Limb (tissue), 2 donors: ENCODE data around the gene NR0B1.

Experiments used
- DNase-seq, 2 donors: peaks; one replicate each; pipeline ENCODE4 v3.0.0-alpha.2; 2016; ENCODE audit errors: extremely low spot score in 2 of 2

NR0B1 gene, protein sequence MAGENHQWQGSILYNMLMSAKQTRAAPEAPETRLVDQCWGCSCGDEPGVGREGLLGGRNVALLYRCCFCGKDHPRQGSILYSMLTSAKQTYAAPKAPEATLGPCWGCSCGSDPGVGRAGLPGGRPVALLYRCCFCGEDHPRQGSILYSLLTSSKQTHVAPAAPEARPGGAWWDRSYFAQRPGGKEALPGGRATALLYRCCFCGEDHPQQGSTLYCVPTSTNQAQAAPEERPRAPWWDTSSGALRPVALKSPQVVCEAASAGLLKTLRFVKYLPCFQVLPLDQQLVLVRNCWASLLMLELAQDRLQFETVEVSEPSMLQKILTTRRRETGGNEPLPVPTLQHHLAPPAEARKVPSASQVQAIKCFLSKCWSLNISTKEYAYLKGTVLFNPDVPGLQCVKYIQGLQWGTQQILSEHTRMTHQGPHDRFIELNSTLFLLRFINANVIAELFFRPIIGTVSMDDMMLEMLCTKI

DNA sequence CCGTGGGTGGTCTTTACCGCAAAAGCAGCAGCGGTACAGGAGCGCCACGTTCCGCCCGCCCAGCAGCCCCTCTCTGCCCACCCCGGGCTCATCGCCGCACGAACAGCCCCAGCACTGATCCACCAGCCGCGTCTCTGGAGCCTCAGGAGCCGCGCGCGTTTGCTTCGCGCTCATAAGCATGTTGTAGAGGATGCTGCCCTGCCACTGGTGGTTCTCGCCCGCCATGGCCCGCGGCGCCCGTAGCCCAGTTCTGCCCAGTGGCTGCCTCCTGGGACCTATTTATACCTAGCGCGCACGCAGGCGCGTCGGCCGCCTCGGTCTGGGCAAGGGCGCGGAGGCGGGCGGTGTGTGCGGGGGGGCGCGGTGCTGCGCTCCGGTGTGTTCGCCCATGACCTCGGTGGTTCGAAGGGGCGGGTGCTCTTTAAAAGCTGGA is at the start of gene NR0B1:
Gene NR0B1 (minus strand): TSS at position 252 of the 433 bp plus-strand sequence. CDS start 27 bp downstream, at position 225.
- peak in 1 of 2 donors; percentile 36 for DNase-seq

DNA sequence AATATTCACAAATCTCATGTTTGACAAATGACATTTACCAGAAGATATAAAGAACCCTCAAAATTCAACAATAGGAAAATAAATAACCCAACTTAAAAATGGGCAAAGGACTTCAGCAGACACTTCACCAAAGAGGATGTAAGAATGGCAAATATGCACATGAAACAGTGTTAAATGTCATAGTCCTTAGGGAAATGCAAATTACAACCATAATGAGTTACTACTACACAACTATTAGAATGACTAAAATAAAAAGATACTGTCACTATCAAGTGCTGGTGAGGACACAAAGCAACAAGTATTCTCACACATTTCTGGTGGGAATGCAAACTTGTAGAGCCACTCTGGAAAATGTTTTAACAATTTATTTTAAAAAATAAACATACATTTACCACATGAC is 40.8 kb upstream of the NR0B1 start:
- no peak for DNase-seq

DNA sequence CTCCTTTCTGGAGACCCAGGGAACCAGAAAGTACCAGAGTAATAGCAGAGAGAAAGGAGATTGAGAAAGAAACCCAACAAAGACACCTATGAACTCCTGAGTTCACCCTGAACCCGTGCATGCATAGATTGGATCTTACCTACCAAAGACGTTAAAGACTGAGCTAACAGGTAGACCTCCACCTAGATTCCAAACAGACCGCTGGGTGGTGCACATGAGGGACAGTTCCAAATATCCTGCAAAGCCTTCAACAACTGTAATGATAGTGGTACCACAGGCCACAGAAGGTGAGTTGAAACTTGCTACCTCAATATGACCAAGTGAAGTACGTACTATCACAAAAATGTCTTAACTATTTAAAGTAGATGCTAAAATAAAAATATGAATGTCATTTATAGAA is 34.0 kb upstream of the NR0B1 start:
- DNase-seq: no peak

DNA sequence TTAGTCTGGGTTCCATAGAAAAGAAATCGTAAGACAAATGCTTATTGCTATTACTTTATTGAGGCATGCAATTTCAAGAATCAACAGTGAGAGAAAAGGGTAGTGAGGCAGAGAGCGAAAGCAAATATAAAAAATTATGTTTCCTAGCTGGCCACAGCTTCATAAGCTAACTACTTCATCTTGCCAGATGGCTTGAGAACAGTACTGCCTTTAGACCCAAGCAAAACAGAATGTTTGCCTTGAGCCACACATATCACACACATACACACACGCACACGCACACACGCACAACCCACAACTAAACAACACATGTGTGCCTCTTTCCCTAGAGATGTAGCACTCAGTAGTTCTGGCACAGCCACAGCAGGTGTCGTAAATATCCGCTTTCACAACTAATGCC is 31.6 kb upstream of the NR0B1 start:
- no peak for DNase-seq

DNA sequence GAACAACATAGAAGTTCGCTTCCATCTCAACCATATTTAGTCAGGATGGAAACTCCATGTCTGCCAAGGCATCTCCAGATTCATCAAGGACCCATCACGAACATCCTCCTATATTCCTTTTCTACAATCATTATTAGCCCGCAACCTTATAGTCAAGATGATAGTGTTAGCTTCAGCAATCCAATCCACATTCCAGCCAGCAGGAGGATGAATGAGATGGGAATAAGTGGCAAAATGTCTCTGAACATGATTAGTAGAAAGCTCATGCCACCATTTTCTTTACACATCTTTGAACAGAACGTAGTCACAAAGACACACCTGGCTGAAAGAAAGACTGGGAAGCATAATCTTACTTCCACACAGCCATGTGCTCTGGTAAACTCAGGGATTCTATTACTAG is 18.6 kb upstream of the NR0B1 start:
- DNase-seq: no peak

DNA sequence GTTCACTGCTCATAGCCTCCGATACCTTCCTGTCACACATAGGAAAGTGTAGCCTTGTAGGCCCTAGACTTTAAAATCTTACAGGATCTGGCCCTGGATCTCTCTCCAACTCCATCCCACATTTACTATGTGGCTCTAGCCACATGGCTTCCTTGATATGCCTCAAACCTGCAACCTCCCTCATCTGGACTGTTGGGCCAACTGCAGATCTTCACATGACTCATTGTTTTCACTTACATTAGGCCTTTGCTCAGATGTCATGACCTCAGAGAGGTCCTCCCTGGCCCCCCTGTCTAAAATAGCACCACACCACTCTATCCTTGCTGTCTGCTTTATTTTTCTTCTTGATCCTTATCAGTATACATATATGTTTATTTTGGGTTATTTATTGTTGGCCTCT is 8.1 kb upstream of the NR0B1 start:
- DNase-seq: no peak

DNA sequence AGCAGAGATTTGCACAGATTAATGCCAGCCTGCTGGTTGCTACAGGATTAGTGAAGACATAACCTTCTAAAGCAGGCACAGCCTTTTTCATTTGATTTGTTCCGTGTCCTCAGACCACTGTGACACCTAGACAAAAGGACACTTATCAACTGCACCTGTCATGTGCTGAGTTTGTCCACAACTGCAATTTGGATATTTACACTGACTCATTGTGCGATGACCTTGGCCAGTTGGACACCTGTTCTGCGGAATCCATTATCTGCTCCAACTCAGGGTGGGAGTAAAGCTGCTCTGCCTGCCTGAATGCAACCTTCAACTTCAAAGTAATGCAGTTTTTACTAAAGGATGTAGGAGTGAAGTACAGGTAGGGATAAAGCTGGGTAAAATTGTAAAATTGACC is 4.1 kb upstream of the NR0B1 start:
- no peak for DNase-seq

DNA sequence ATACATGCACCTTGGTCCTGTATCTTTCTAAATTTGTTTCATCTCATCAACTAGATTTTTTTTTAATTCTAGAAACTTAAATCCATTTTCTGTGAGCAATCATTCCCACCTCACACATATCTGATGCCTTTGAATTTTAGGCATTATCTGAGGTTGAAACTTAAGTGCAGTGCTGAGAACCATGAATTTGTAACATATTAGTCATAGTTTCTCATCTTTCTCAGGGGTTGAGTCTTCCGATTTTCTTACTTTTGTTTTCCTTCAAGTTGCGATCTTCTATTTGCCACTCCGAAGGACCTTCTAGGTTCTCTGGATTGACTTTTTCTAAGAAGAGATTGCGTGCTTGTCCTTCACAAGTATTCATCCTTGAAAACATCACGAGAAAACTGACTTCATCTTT is 3.7 kb upstream of the NR0B1 start:
- no peak for DNase-seq

DNA sequence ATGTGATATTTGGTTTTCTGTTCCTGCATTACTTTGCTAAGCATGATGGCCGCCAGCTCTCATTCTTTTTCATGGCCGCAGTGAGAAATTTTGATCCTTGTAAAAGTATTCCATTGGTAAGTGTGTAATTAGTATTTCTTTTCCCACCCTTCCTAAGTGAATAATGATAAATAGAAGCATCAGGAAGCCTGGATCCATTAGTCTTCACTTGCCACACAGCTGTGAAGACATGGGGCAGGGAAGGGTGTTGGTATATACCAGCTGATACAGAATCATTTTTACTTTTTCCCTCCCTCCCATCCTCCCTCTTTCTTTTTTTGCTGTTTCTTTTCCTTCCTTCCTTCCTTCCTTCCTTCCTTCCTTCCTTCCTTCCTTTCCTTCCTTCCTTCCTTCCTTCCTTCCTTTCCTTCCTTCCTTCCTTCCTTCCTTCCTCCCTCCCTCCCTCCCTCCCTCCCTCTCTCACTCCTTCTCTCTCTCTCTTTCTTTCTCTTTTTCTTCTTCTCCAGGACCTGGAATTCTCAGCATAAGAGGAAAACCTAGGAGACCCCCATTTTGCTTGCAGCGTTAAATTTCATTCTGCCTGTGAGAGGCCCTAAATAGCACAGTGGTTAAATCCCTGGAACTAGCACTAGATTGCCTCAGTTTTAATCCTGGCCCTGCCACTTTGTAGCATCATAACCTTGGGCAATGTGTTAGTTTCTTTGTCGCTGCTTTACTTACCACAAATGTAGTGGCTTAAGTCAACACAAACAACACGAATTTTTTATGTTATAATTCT is 1.4 kb upstream of the NR0B1 start:
- no peak for DNase-seq

DNA sequence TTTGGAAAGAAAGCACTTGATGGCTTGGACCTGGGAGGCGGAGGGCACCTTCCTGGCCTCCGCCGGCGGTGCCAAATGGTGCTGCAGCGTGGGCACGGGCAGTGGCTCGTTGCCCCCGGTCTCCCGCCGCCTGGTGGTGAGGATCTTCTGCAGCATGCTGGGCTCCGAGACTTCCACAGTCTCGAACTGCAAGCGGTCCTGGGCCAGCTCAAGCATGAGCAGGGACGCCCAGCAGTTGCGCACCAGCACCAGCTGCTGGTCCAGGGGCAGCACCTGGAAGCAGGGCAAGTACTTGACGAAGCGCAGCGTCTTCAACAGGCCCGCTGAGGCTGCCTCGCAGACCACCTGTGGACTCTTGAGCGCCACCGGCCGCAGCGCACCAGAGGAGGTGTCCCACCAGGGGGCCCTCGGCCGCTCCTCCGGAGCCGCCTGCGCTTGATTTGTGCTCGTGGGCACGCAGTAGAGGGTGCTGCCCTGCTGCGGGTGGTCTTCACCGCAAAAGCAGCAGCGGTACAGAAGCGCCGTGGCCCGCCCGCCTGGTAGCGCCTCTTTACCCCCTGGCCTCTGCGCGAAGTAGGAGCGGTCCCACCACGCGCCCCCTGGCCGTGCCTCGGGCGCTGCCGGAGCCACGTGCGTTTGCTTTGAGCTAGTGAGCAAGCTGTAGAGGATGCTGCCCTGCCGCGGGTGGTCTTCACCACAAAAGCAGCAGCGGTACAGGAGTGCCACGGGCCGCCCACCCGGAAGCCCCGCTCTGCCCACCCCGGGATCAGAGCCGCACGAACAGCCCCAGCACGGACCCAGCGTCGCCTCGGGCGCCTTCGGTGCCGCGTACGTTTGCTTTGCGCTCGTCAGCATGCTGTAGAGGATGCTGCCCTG is 689 bp downstream of the NR0B1 start:
- DNase-seq: peak in 1 of 2 donors; percentile 44

DNA sequence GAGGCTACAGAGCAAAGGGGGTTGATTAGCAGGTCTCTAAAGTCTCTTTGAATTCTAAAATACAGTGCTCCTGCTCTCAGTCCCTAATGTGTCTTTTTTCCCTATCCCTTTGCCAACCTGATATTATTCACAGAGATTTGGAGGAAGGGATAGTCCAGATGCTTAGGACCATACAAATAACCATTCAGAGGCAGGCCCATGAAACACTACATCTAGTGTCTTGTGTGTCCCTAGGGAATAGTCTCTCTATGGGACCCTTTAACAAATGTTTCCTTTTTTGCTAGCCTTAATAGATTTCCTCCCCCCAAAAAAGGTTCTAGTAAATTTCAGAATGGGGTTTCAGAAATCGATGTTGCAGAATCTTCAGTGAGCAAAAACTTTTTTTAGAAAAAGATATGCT is 1.7 kb downstream of the NR0B1 start:
- DNase-seq: no peak

DNA sequence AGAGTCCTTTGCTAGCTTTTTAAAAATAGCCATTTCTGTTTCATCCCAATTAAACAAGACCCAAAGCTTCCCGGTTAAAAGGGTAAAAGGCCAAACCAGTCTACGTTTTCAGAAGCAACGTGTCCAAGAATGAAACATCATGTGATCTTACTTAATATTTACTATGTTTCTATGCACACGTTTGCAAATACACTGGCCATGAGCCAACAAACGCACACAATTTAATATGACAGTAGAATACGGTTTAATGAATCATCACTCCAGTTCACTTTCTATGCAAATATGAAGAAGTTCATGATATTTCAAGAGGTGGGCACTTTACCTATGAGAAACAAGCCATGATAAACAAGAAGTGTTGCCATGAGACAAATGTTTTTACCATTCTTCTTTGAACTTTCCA is 4.3 kb downstream of the NR0B1 start:
- no peak for DNase-seq

DNA sequence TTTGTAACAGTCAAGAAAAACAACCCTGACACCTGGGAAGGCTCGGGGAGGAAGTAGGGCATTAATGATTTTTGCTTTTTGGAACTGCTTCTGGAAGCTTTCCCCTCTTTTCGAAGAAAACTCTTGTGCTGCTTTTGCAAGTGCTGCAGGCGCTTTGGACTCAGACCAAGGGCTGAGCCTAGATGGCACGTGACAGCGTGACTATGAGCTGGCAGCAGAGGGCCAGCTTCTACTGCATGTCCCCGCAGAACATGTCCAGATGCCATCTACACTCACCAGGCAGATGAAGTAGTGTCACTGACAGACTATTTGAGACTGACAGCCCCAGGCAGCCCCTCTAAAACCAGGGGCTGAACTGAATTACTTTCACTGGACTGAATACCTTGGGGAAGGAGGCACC is 6.2 kb downstream of the NR0B1 start:
- DNase-seq: no peak

DNA sequence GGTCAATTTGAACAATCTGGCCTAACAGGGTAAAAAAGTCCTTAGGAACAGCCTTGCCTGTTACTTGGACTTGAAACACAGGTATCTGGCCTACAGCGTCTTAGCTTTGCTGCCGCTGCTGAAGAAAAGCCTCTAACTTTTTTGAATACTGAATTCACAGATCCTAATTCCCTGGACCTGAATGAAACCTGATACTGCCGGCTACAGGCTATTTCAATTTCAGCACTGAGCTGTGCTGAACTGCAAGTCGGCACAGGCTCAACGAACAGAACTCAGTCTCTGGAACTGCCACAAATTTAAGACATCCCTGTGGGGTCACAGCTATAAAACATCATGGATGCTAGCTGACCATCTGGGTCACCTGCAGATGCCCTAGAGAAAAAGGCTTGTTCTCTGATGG is 7.2 kb downstream of the NR0B1 start:
- DNase-seq: peak; percentile 15 to 31

DNA sequence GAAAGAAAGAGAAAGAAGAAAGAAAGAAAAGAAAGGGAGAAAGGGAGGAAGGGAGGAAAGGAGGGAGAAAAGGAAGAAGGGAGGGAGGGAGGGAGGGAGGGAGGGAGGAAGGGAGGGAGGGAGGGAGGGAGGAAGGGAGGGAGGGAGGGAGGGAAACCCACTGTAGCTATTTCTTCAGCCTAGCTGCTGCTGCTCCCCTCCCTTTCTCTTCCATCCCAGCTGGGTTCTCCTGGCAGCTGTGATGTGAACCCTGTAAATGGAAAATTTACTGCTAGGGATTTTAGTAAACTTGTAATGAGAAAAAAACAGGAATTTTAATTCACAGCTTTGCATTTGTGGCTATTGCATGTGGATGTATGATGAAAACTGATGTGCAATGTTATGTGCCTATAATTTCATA is 8.0 kb downstream of the NR0B1 start:
- peak in 1 of 2 donors; percentile 1 for DNase-seq

DNA sequence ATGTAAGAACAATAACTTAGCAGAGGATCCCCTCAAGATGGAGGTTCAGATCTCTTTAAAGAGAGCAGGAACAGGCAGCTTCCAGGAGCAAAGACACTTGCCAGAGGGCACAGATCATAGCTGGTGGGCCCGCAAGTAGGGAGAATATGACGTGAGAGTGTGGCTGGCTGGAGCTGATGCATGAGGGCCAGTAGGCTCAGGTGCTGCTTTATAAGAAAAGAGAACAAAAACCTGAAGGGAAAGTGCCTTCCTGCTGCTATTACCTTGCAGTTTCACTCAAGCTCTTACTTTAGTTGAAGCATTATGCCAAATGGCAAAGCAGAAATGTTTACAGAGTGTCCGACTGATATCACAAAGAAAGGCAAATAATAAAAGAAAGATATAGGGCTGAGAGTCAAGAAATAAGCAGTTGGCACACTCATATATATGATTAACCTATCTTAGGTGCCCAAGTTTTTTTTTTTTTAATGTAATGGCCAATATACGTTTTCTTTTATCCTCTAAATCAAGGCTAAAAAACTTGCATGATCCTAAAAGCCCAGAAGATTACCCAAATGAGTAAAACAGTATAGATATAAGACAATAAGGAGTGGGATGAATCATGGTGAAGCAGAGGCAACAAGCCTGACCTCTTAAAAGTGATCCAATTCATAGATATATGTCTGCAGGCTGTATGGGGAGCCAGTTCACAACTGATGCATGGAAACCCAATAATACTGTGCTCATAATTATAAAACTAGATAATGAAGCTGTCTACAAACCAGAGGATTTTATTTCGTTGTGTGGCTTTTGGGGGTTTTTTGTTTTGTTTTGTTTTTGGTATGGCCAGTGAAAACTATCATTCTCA is 12.6 kb downstream of the NR0B1 start:
- DNase-seq: no peak

DNA sequence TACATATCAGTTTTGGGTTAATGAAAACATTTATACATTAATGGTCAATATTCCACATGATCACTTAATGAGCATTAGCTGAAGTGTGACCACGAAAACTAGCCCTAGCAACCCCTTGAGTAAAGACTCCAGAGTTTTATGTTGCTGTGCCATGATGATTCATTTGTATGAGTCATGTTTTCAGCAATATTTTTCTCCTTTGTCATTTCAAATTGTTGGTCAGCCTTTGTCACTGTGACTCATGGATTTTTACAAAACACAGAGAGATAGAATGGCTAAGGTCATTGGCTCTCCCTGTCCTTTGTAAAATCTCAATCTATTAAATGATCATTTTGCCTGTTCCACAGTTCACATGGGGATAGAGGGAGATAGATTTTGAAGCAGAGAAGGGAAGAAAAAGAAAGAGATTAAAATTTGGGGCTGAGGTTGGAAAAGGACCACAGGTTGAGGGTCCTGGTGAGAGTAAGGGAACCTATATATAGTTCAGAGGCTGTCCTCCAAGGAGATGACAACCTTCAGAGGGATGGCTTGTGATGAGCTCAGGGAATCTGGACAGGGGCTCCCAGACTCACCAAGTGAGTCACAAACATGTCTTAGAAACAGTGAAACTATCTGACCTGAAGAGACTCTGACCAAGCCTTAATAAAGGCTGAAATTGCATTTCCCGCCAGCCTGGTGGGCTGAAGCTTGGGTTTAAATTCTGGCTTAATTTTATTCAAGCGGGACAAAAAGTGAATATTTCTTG is 25.6 kb downstream of the NR0B1 start:
- DNase-seq: no peak

DNA sequence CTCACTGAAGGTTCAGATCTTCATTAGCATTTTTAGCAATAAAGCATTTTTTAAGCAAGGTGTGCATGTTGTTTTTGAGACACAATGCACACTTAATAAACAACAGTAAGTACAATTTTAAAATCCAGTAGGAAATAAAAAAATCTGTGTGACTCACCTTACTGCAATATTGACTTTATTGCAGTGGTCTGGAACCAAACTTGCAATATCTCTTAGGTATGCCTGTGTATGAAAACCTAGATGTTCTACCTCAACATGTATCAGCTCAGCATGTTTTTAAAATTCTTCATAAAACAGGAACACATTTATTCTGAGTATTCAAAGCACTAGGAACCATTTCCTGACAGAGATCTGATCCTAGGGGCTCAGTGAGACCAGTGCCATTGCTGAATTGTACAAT is 26.7 kb downstream of the NR0B1 start:
- no peak for DNase-seq

DNA sequence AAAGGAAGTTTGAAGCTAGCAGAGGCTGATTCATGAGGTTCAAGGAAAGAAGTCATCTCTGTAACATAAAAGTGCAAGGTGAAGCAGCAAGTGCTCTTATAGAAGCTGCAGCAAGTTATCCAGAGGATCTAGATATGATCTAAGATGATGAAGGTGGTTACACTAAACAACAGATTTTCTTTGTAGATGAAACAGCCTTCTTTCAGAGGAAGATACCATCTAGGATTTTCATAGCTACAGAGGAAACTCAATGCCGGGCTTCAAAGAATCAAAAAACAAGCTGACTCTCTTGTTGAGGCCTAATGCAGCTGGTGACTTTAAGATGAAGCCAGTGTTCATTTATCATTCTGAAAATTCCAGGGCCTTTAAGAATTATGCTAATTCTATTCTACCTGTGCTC is 28.8 kb downstream of the NR0B1 start:
- DNase-seq: no peak

DNA sequence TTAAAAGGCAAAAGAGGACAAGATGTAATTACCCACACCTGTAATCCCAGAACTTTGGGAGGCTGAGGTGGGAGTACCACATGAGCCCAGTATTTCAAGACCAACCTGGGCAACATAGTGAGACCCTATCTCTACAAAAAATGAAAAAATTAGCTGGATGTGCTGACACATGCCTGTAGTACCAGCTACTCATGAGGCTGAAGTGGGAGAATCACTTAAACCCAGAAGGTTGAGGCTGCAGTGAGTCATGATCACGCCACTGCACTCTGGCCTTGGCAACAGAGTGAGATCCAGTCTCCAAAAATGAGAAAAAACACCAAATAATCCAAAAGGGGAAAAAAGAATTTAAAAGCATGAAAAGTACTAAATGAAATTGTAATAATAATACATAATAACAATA is 30.8 kb downstream of the NR0B1 start:
- no peak for DNase-seq
